Transverse colon (tissue), 3 donors: ENCODE results near the gene PCNT.

Experiments
- CTCF ChIP-seq, 5 experiments: fragments of 200-600 bp in 3 of 5; fragments of 450-650 bp in 2 of 5; sonication (generic) in 3 of 5; IDR thresholded peaks; 1 replicate in 2 of 5; 2 replicates in 3 of 5; pipeline ENCODE4 v1.5.1; 2016 to 2017; ENCODE audit warnings: antibody characterized with exemption in 5 of 5, inconsistent platforms in 3 of 5, mild to moderate bottlenecking in 2 of 5, moderate library complexity in 1 of 5
- POLR2A ChIP-seq: fragments of 450-650 bp; IDR thresholded peaks from one replicate; pipeline ENCODE4 v1.6.1; 2016; ENCODE audit warnings: antibody characterized with exemption, mild to moderate bottlenecking, moderate library complexity

- TF ChIP-seq CTCF (IDR thresholded peaks at IDR 0.05): no peak
- TF ChIP-seq POLR2A: no peak
Measured at GRCh38 chr21:46376856-46377453, 53.0 kb downstream of the PCNT start.
